ENCODE measurements around the gene PRKN.

GRCh38 chr6:162497389-162497788 is 230.2 kb downstream of the PRKN start:
- TF ChIP-seq CTCF (IDR thresholded peaks at IDR 0.05) (no peak), POLR2AphosphoS5 (IDR thresholded peaks at IDR 0.05) (no peak), POLR2A (IDR thresholded peaks at IDR 0.05) (no peak)
